Activated naive CD8-positive, alpha-beta T cell (primary cell): ENCODE results near the gene RUSF1.
"Not testable (repeated sequence)": the region's sequence is repeated elsewhere in the genome, so short reads cannot be mapped to it uniquely, and the experiment has no call there.

Experiments
- H3K27ac Mint-ChIP-seq: one replicate; pipeline ENCODE4 v1.8.0; 2021; ENCODE audit warnings: mixed read lengths
- H3K27me3 Mint-ChIP-seq: one replicate; pipeline ENCODE4 v1.8.0; 2021; ENCODE audit warnings: mixed read lengths
- H3K36me3 Mint-ChIP-seq: one replicate; pipeline ENCODE4 v1.8.0; 2021; ENCODE audit warnings: mixed read lengths
- H3K4me1 Mint-ChIP-seq: one replicate; pipeline ENCODE4 v1.8.0; 2021; ENCODE audit warnings: low read depth, mixed read lengths
- H3K4me3 Mint-ChIP-seq: one replicate; pipeline ENCODE4 v1.8.0; 2021; ENCODE audit warnings: mild to moderate bottlenecking, mixed read lengths
- H3K9me3 Mint-ChIP-seq: one replicate; pipeline ENCODE4 v1.8.0; 2021; ENCODE audit warnings: low read depth, mixed read lengths

RUSF1 gene

DNA sequence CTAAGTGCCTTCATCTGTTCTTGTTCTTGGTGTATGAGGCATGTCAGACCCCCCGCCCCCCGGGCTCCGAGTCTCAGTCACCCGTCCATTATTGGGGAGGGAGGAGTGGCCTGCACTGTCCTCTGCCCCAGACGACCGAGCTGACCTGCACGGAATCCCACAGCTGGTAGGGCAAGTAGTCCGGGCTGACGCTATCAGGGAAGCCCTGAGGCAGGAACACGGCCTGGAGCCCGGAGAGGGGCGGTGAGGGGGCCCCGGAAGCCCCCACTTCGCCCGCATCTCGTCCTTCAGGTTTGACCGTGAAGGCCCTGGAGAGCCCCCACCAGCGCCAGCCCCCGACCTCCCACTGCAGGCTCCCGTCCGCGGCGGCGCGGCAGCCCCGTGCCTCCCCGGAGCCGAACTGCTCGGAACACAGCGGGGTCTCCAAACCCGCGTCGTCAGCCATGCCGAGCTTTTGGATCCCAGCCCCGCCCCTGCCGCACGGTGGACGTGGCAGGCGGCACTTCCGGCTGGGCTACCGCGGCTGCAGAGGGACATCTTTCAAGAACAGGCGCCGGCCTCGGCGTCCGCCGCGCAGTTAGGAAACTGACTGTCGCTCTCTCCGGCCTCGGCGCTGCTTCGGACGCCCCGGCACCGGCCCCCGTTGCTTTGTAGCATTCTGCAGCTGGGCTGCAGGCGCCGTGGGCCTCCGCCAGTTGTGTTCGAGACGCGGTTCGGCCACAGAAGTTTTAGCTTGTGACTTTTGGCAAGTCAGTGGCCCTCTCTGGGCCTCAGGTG lies at the start of gene RUSF1:
Gene RUSF1, minus strand, starts transcription at position 463 of the 777 bp plus-strand sequence. Its CDS starts 18 bp downstream, at position 445.
- H3K4me1 Mint-ChIP-seq: peaks cover 43% of the 10 kb centered on the region
- peak within 1 kb of the TSS; percentile 95 for H3K4me3 Mint-ChIP-seq
- H3K36me3 Mint-ChIP-seq: no peaks in the 10 kb centered on the region
- no peaks in the 10 kb centered on the region for H3K9me3 Mint-ChIP-seq
- H3K27me3 Mint-ChIP-seq: no peaks in the 10 kb centered on the region
- H3K27ac Mint-ChIP-seq: peak within 1 kb of the TSS; percentile 97

DNA sequence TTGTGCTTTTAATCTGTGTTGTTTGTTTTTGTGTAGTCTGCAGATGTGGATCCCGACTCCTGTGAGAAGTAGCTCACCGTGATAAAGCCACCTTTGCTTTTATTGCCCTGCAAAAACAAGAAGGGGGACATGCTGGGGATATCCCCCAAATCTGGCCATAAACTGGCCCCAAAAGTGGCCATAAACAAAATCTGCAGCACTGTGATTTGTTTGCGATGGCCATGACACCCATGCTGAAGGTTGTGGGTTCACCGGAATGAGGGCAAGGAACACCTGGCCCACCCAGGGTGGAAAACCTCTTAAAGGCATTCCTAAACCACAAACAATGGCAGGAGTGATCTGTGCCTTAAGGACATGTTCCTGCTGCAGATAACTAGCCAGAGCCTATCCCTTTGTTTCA lies 34.6 kb upstream of the RUSF1 start:
- Mint-ChIP-seq H3K27ac (no peak overlapping the region), H3K4me1 (peaks cover 12% of the 10 kb centered on the region), H3K27me3 (peaks cover 16% of the 10 kb centered on the region), H3K36me3 (peaks cover 11% of the 10 kb centered on the region), H3K9me3 (peaks cover 18% of the 10 kb centered on the region), H3K4me3 (no peak overlapping the region)

DNA sequence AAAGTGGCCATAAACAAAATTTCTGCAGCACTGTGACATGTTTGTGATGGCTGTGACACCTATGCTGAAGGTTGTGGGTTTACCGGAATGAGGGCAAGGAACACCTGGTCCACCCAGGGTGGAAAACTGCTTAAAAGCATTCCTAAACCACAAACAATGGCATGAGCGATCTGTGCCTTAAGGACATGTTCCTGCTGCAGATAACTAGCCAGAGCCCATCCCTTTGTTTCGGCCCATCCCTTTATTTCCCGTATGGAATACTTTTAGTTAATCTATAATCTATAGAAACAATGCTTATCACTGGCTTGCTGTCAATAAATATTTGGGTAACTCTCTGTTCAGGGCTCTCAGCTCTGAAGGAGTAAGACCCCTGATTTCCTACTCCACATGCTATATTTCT lies 31.6 kb upstream of the RUSF1 start:
- Mint-ChIP-seq H3K4me1 (peaks cover 13% of the 10 kb centered on the region), H3K27me3 (peaks cover 21% of the 10 kb centered on the region), H3K9me3 (peaks cover 18% of the 10 kb centered on the region)

DNA sequence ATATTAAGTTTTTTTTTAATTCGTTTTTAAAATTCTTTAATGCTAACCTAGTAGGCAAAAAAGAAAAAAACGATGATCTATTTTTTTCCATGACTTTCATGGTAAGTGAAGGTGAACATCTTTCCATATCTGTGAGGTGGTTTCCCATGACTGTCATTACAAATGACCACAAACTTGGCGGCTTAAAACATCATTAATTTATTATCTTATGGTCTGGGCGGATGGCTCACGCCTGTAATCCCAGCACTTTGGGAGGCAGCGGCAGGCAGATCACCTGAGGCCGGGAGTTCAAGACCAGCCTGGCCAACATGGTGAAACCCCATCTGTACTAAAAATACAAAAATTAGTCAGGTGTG lies 30.0 kb upstream of the RUSF1 start:
- H3K9me3 Mint-ChIP-seq: peaks cover 14% of the 10 kb centered on the region
- H3K4me3 Mint-ChIP-seq: peak overlapping the region; percentile 73
- H3K4me1 Mint-ChIP-seq: peaks cover 13% of the 10 kb centered on the region
- peaks cover 25% of the 10 kb centered on the region for H3K27me3 Mint-ChIP-seq
- not testable (repeated sequence) for H3K36me3 Mint-ChIP-seq
- H3K27ac Mint-ChIP-seq: peak overlapping the region; percentile 76

More for the DNA sequence above, 31.6 kb upstream of the RUSF1 start:
- not testable (repeated sequence) for H3K27ac Mint-ChIP-seq, H3K4me3 Mint-ChIP-seq
- H3K36me3 Mint-ChIP-seq: peaks cover 11% of the 10 kb centered on the region

DNA sequence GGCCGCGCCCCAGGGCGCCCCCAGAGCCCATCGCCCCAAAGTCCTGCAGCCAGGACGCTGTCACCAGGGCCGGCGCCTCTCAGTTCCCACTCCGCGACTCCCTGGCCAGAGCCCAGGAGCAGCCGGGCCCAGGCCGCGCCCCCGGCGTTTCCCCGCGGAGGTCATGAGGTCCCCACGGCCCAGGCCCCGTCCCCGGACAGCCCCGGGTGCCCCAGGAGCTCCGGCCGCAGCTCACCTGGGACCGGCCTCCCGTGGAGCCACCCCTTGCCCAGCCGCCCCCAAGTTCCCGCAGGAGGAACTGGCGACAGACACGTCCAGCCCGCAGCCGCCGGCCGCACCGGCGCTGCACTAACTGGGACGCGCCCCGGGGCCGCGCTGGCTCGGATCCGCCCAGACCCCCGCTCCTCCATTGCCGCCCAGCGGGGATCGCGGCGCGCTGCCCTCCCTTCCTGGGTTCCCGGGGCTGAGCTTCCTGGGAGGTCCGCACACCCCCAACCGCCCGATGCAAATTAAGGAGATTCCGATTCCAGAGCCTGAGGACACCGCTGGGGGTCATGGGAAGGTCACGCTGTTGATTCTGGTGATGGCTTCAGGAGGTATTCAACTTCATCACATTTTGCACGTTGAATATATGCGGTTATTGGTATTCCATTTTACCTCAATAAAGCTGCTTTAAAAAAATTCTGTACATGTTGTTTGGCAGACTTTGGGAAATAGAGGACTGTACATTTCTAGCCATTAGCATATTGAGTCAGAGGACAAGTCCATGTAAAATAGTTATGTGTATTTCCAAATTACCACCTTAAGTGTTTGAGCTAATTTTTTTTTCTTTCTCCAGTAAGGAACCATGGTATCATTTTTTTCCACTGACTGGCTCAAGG lies 29.4 kb upstream of the RUSF1 start:
- peaks cover 9% of the 10 kb centered on the region for H3K36me3 Mint-ChIP-seq
- peaks cover 13% of the 10 kb centered on the region for H3K4me1 Mint-ChIP-seq
- peak overlapping the region; percentile 73 for H3K4me3 Mint-ChIP-seq
- peaks cover 25% of the 10 kb centered on the region for H3K27me3 Mint-ChIP-seq
- peak overlapping the region; percentile 28 for H3K27ac Mint-ChIP-seq
- peaks cover 10% of the 10 kb centered on the region for H3K9me3 Mint-ChIP-seq

DNA sequence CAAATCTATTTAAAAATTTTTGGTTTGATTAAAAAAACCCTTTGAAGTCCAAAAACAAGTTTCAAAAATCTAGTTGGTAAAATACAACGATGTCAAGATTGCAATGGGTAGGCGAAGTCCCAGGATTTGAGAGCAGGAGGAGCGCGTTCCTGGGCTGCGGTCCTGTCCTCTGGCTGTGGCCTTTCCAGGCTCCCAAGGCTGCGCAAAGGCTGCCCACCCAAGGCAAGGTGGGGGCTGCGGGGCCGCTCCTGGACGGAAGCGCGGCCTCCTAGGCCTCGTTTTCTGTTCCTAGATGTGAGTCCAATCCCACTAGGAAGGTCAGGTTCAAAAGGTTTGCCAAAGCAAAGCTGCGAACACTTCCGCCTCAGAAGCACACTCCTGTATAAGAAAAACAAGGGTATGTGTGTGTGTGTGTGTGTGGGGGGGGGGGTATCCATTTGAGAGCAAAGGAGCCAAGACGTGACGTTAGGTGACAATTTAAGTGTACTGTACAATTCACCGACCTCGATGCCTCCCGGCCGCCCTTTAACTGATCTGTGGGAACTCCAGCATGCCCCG lies 28.7 kb upstream of the RUSF1 start:
- no peak overlapping the region for H3K27ac Mint-ChIP-seq
- peaks cover 13% of the 10 kb centered on the region for H3K4me1 Mint-ChIP-seq
- peaks cover 5% of the 10 kb centered on the region for H3K36me3 Mint-ChIP-seq
- peaks cover 22% of the 10 kb centered on the region for H3K27me3 Mint-ChIP-seq
- peaks cover 4% of the 10 kb centered on the region for H3K9me3 Mint-ChIP-seq
- no peak overlapping the region for H3K4me3 Mint-ChIP-seq

DNA sequence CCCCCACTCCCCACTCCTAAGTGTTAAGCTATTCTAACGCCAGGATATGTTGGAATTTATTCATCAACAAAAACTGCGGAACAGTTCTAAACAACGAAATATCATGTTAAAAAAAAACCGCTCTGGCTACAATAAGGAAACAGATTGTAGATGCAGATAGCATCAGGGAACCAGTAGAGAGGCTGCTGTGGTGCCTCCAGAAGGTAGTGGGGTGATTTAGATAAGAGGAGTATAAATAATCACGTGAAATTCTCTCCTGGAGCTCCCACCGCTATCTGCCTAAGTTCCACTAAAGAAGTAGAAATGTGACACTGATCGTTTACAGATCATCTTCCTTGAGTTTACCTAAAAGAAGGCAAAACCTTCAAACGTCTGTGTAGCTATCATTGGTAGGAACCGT lies 27.5 kb upstream of the RUSF1 start:
- Mint-ChIP-seq H3K4me1 (peaks cover 13% of the 10 kb centered on the region), H3K4me3 (no peak overlapping the region), H3K9me3 (peaks cover 4% of the 10 kb centered on the region), H3K27me3 (peaks cover 22% of the 10 kb centered on the region), H3K36me3 (peaks cover 5% of the 10 kb centered on the region), H3K27ac (no peak overlapping the region)

DNA sequence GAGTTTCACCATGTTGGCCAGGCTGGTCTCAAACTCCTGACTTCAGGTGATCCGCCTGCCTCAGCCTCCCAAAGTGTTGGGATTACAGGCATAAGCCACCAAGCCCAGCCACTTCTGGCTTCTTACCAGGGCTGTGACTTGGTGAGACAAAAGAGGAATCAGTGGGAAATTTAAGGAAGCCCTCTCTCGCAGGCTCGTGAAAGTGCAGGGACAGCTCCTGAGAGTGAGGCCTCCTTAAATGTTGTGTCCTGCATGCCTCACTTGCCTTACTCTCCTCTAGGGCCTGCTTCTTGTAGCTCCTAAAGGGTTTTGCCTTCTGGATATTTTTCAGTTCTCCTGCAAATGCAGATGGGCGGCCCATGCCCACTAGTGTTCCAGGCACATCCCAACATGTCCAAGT lies 24.7 kb upstream of the RUSF1 start:
- Mint-ChIP-seq H3K4me3 (no peak overlapping the region), H3K27ac (no peak overlapping the region), H3K36me3 (no peaks in the 10 kb centered on the region), H3K4me1 (peaks cover 11% of the 10 kb centered on the region), H3K27me3 (peaks cover 20% of the 10 kb centered on the region), H3K9me3 (no peaks in the 10 kb centered on the region)

DNA sequence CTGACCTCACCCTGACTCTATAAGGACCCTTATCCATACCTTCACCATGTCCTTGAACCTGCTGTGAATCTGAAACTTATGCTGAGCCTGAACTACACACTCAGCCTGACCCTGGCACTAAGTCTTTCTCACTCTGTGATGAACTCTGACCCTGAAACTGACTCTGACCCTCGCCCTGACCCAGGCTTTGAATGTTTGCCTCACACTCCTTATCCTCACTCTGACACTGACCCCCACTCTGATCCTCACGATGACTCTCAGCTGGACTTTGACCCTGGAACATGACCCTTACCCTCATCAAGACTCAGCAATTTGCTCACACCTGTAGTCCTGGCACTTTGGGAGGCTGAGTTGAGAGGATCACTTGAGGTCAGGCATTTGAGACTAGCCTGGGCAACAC lies 23.9 kb upstream of the RUSF1 start:
- Mint-ChIP-seq H3K9me3 (no peaks in the 10 kb centered on the region), H3K27ac (no peak overlapping the region)

DNA sequence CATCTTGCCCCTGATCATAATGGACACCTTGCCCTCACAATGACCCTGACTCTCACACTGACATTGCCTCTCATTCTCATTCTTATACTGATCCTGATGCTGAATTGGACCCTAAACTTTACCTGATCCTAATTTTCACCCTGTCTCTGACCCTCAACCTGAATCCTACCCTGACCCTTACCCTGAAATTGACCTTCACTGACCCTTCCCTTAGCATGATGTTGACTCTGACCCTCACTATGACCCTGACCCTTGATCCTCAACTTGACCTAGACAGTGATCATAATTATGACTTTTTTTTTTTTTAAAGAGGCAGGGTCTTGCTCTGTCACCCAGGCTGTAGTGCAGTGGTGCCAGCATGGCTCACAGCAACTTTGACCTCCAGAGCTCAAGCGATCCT lies 22.9 kb upstream of the RUSF1 start:
- no peak overlapping the region for H3K27ac Mint-ChIP-seq
- H3K4me3 Mint-ChIP-seq: no peak overlapping the region
- peaks cover 18% of the 10 kb centered on the region for H3K27me3 Mint-ChIP-seq
- H3K9me3 Mint-ChIP-seq: no peaks in the 10 kb centered on the region
- no peaks in the 10 kb centered on the region for H3K36me3 Mint-ChIP-seq
- H3K4me1 Mint-ChIP-seq: peaks cover 11% of the 10 kb centered on the region

More for the DNA sequence above, 23.9 kb upstream of the RUSF1 start:
- H3K4me3 Mint-ChIP-seq: no peak overlapping the region
- H3K27me3 Mint-ChIP-seq: peaks cover 21% of the 10 kb centered on the region
- peaks cover 11% of the 10 kb centered on the region for H3K4me1 Mint-ChIP-seq
- H3K36me3 Mint-ChIP-seq: no peaks in the 10 kb centered on the region

DNA sequence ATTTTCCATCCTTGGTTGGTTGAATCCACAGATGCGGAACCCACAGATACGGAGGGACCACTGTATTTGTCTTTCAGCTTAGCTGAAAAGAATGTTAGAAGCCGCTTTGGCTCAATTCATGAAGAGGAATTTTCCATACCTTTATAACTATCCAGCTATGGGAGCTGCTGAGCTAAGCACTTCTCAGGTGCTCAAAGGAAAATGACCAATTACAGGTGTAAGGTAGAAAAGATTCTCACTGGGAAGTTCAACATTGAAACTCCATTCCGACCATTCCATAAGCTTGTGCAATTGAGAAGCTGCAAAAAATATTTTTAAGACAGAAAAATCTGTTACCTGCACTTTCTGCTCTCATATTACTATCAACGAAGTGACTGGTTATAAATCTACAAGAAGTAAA lies 22.2 kb upstream of the RUSF1 start:
- Mint-ChIP-seq H3K27me3 (peaks cover 14% of the 10 kb centered on the region), H3K4me3 (no peak overlapping the region), H3K4me1 (peaks cover 11% of the 10 kb centered on the region), H3K9me3 (no peaks in the 10 kb centered on the region), H3K36me3 (no peaks in the 10 kb centered on the region), H3K27ac (no peak overlapping the region)

DNA sequence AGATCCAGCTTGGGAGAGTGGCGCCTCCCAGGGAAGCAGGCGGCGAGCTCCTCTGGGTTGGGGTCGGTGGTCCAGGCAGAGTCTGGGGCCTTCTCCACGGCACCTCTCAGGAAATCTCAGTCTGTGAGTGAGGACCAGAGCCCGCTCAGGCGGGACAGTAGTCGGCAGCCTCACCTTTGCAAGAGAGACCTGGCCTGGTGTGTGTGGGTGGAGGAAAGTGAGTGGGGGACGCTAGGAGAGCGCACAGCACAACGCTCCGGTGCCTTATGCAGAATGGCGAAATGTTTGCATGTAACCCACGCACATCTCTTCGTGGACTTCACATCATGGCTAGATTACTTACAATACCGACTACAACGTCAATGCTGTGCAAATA lies 21.7 kb upstream of the RUSF1 start:
- Mint-ChIP-seq H3K27ac (no peak overlapping the region), H3K4me3 (peak overlapping the region; percentile 42), H3K36me3 (no peaks in the 10 kb centered on the region), H3K27me3 (peaks cover 14% of the 10 kb centered on the region), H3K9me3 (no peaks in the 10 kb centered on the region), H3K4me1 (peaks cover 11% of the 10 kb centered on the region)

DNA sequence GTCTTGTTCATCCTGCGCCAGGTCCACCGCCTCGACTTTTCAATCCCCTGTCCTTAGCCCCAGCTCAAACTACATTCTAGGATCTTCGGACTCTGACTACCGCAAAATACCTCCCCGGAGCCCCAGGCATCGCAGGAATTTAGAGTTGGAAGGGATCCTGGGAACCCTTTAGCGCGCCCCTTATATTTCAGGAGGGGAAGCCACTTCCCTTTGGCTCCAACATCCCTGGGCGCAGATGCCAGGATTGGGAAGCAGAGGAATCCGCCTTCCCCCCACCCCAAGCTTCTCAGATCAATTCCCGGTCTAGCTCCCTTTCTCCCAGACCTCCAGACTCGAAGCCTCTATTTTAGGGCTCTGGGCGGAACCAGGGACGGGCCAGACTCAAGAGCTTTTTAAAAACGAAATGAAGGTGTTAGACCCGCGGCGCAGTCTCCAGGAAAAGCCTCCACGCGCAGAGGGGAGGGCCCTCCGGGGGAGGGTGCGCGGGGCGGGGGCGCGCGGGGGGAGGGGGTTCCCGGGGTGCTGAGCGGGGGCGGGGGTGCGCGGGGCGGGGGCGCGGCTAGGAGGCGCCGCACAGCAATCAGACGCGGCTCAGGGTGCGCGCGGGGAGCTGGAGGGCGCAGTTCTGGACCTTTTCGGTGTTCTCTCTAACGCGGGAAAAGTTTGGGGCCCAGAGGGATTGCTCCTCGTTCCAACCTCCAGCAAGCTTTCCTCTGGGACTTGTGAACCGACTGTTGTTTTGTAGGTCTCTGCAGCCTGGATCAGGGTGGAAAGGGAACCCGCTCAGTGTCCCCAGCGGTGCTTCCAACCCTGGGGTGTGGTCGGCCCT lies 21.1 kb upstream of the RUSF1 start:
- Mint-ChIP-seq H3K4me3 (peak overlapping the region; percentile 60), H3K9me3 (no peaks in the 10 kb centered on the region), H3K36me3 (no peaks in the 10 kb centered on the region), H3K27ac (no peak overlapping the region), H3K27me3 (peaks cover 14% of the 10 kb centered on the region), H3K4me1 (peaks cover 11% of the 10 kb centered on the region)

DNA sequence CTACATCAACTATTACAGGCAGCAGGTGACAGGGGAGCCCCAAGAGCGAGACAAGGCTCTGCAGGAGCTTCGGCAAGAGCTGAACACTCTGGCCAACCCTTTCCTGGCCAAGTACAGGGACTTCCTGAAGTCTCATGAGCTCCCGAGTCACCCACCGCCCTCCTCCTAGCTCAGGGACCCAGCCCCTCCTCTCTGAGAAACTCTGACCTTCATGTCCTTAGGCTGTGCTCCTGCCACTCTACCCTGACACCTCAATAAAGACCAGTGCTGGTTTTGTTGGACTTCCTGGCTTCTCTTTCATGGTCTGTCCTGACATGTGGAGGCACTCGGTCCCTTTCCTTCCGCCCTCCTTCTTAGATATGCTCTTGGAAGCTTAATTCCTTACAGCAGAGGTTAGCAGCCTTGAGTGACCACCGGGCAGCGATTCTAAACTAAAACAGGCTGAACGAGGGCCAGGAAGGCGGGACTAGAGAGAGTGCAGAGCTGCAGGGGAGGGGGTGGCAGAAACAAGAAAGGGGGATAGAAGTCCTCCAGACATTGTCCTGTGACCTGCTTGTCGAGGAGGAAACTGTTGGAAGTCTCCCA lies 20.4 kb upstream of the RUSF1 start:
- peak overlapping the region; percentile 65 for H3K4me3 Mint-ChIP-seq
- peaks cover 11% of the 10 kb centered on the region for H3K4me1 Mint-ChIP-seq
- no peak overlapping the region for H3K27ac Mint-ChIP-seq
- H3K9me3 Mint-ChIP-seq: no peaks in the 10 kb centered on the region
- H3K27me3 Mint-ChIP-seq: peaks cover 10% of the 10 kb centered on the region
- no peaks in the 10 kb centered on the region for H3K36me3 Mint-ChIP-seq
